Activated CD4-positive, alpha-beta T cell treated with anti-CD3 and anti-CD28 coated beads, Interleukin-2, amount 50 U/mL, for 24 hours (primary cell): Measurements from ENCODE around the gene IGSF9B.
A peak's percentile ranks its signal among the peaks of the same experiment; 100 is the strongest.

ENCODE experiments used
- DNase-seq, 2 donors: peaks; one replicate each; pipeline ENCODE4 v3.0.0-alpha.2; 2020; ENCODE audit warnings: low read depth in 1 of 2, low spot score in 1 of 2

Gene IGSF9B

GRCh38 chr11:133955081-133955891, 1.5 kb downstream of the IGSF9B start:
- DNase-seq = peak in 1 of 2 donors; percentile 9

- no peak for DNase-seq
Observed at GRCh38 chr11:133953999-133954398, 2.8 kb downstream of the IGSF9B start.

GRCh38 chr11:133953547-133953946, 3.2 kb downstream of the IGSF9B start:
- no peak for DNase-seq

- DNase-seq = no peak
Observed at GRCh38 chr11:133952199-133953190, 4.3 kb downstream of the IGSF9B start.

GRCh38 chr11:133951327-133952198, 5.2 kb downstream of the IGSF9B start:
- DNase-seq = no peak

- no peak for DNase-seq
Observed at GRCh38 chr11:133950874-133951326, 5.9 kb downstream of the IGSF9B start.

GRCh38 chr11:133950421-133950820, 6.3 kb downstream of the IGSF9B start:
- no peak for DNase-seq

- DNase-seq = no peak
Observed at GRCh38 chr11:133949129-133949528, 7.6 kb downstream of the IGSF9B start.

- DNase-seq = no peak
Observed at GRCh38 chr11:133948711-133949110, 8.1 kb downstream of the IGSF9B start.

- DNase-seq = peak in 1 of 2 donors; percentile 27
Observed at GRCh38 chr11:133947321-133947756, 9.4 kb downstream of the IGSF9B start.

GRCh38 chr11:133946541-133947318, 10.0 kb downstream of the IGSF9B start:
- DNase-seq = no peak

- DNase-seq = no peak
Observed at GRCh38 chr11:133946051-133946450, 10.7 kb downstream of the IGSF9B start.

GRCh38 chr11:133945087-133945974, 11.4 kb downstream of the IGSF9B start:
- DNase-seq = peak; percentile 51 to 72

- DNase-seq = no peak
Observed at GRCh38 chr11:133943950-133944698, 12.6 kb downstream of the IGSF9B start.

GRCh38 chr11:133942577-133942976, 14.2 kb downstream of the IGSF9B start:
- no peak for DNase-seq

- no peak for DNase-seq
Observed at GRCh38 chr11:133941546-133941945, 15.2 kb downstream of the IGSF9B start.

GRCh38 chr11:133940034-133940433, 16.7 kb downstream of the IGSF9B start:
- no peak for DNase-seq

- no peak for DNase-seq
Observed at GRCh38 chr11:133939558-133939957, 17.2 kb downstream of the IGSF9B start.
